SK-N-SH treated with all-trans-retinoic acid at 6 μM for 48 hours (cell line): ENCODE results near the gene NR5A2.

Experiments used
- ARNTL ChIP-seq: fragments of 450-650 bp; formaldehyde crosslinking; IDR thresholded peaks from 2 replicates; pipeline ENCODE4 v1.5.0; 2020; ENCODE audit warnings: low read depth, mild to moderate bottlenecking, moderate library complexity, borderline replicate concordance
- CSRNP3 ChIP-seq: fragments of 250-450 bp; sonication (Bioruptor Pico); IDR thresholded peaks from 2 replicates; pipeline ENCODE4 v1.5.1; 2021; ENCODE audit warnings: mild to moderate bottlenecking, moderate library complexity
- ISL1 ChIP-seq: fragments of 250-450 bp; sonication (Bioruptor Pico); IDR thresholded peaks from 2 replicates; pipeline ENCODE4 v2.1.2; 2022; ENCODE audit warnings: mild to moderate bottlenecking, moderate library complexity
- PATZ1 ChIP-seq: fragments of 250-450 bp; sonication (Bioruptor Pico); IDR thresholded peaks from 2 replicates; pipeline ENCODE4 v1.8.0; 2020; ENCODE audit warnings: mild to moderate bottlenecking, moderate library complexity, borderline replicate concordance
- RARB ChIP-seq: fragments of 250-450 bp; sonication (Bioruptor Pico); IDR thresholded peaks from 2 replicates; pipeline ENCODE4 v1.8.0; 2021; ENCODE audit warnings: mild to moderate bottlenecking, moderate library complexity
- TSHZ2 ChIP-seq: fragments of 250-450 bp; sonication (Bioruptor Pico); IDR thresholded peaks from 2 replicates; pipeline ENCODE4 v1.5.0; 2020; ENCODE audit warnings: mild to moderate bottlenecking, moderate library complexity
- ZC3H10 ChIP-seq: fragments of 250-450 bp; sonication (Bioruptor Pico); IDR thresholded peaks from 2 replicates; pipeline ENCODE4 v1.5.1; 2021; ENCODE audit warnings: mild to moderate bottlenecking, moderate library complexity

- no peak for TF ChIP-seq PATZ1 (CRISPR knock-in tag)
- TF ChIP-seq RARB, result no peak
- no peak for TF ChIP-seq ISL1 (CRISPR knock-in tag)
- TF ChIP-seq TSHZ2, result no peak
- TF ChIP-seq CSRNP3 (CRISPR knock-in tag), result no peak
- TF ChIP-seq ZC3H10 (CRISPR knock-in tag), result no peak
- TF ChIP-seq ARNTL (CRISPR knock-in tag), result no peak
These were observed 123.2 kb downstream of the NR5A2 start for GRCh38 chr1:200150721-200151120.
